ENCODE data around the gene ZNF76. TPM values are rescaled to one million over a fixed set of nuclear protein-coding genes. Genes with fewer than 3 reads are reported as not detected.
"Not testable (repeated sequence)": the region's sequence is repeated elsewhere in the genome, so short reads cannot be mapped to it uniquely, and the experiment has no call there.

ZNF76 gene
- total RNA-seq, 2 experiments from 2014 or later = 35.2 to 38.5 TPM

- no peaks in the 10 kb centered on the region for H3K27me3 Mint-ChIP-seq
- H3K4me1 Mint-ChIP-seq (ENCODE audit: low read depth) = peaks cover 20% of the 10 kb centered on the region
- intact Hi-C loops (cut with micrococcal nuclease) = no loop called here
- no peak overlapping the region for H3K27ac Mint-ChIP-seq
- H3K9me3 Mint-ChIP-seq = no peaks in the 10 kb centered on the region
- no peak for DNase-seq
- ChIA-PET CTCF (interaction anchor here (0.8 to 1.8 kb wide), 5 partner anchors 9 to 24 kb away, joined by 4 to 10 read pairs (median 4); partner anchors contain the start of genes DEF6 and PPARD), POLR2A (no interaction called here)
- H3K4me3 Mint-ChIP-seq = no peak overlapping the region
- peaks cover 66% of the 10 kb centered on the region for H3K36me3 Mint-ChIP-seq
Observed at GRCh38 chr6:35319346-35320030, 60.0 kb downstream of the ZNF76 start.

GRCh38 chr6:35320031-35320410, 60.5 kb downstream of the ZNF76 start:
- Mint-ChIP-seq H3K4me3 (no peak overlapping the region), H3K27ac (no peak overlapping the region), H3K27me3 (no peaks in the 10 kb centered on the region), H3K36me3 (peaks cover 62% of the 10 kb centered on the region), H3K9me3 (no peaks in the 10 kb centered on the region), H3K4me1 (ENCODE audit: low read depth) (peaks cover 15% of the 10 kb centered on the region)
- intact Hi-C loops (cut with micrococcal nuclease) = no loop called here
- DNase-seq = no peak
- CTCF ChIA-PET = interaction anchor here (0.8 to 1.8 kb wide), 4 partner anchors 15 to 24 kb away, joined by 4 to 5 read pairs (median 4); partner anchors contain the start of genes DEF6 and PPARD
- POLR2A ChIA-PET = no interaction called here

GRCh38 chr6:35321091-35321490, 61.6 kb downstream of the ZNF76 start:
- no peak overlapping the region for H3K4me3 Mint-ChIP-seq
- no peaks in the 10 kb centered on the region for H3K9me3 Mint-ChIP-seq
- ChIA-PET CTCF (interaction anchor here (1.5 to 1.8 kb wide), 2 partner anchors 23 to 129 kb away, joined by 3 to 5 read pairs; partner anchors contain the start of gene DEF6), POLR2A (no interaction called here)
- H3K36me3 Mint-ChIP-seq = peaks cover 61% of the 10 kb centered on the region
- no peak for DNase-seq
- H3K27ac Mint-ChIP-seq = peak overlapping the region; percentile 35
- intact Hi-C loops (cut with micrococcal nuclease) = no loop called here
- H3K27me3 Mint-ChIP-seq = no peaks in the 10 kb centered on the region
- H3K4me1 Mint-ChIP-seq (ENCODE audit: low read depth) = peaks cover 11% of the 10 kb centered on the region

- Mint-ChIP-seq H3K36me3 (peaks cover 11% of the 10 kb centered on the region), H3K27ac (peak overlapping the region; percentile 67), H3K27me3 (no peaks in the 10 kb centered on the region), H3K4me3 (no peak overlapping the region), H3K9me3 (no peaks in the 10 kb centered on the region), H3K4me1 (ENCODE audit: low read depth) (peaks cover 18% of the 10 kb centered on the region)
- intact Hi-C loops (cut with micrococcal nuclease) = loop anchor here (1.0 kb wide), 2 partner anchors 16 to 30 kb away; partner anchors contain the start of gene DEF6
- POLR2A ChIA-PET = interaction anchor here (1.2 to 1.5 kb wide), 5 partner anchors 25 to 140 kb away, joined by 4 to 6 read pairs (median 4); partner anchors contain the start of gene DEF6
- CTCF ChIA-PET = interaction anchor here (1.1 to 9.0 kb wide), 16 partner anchors 9 to 141 kb away, joined by 3 to 232 read pairs (median 6); partner anchors contain the start of genes DEF6, FANCE and RPL10A
- peak; percentile 87 for DNase-seq
Observed at GRCh38 chr6:35327349-35328027, 68.0 kb downstream of the ZNF76 start.

GRCh38 chr6:35328108-35328723, 68.7 kb downstream of the ZNF76 start:
- Mint-ChIP-seq H3K9me3 (no peaks in the 10 kb centered on the region), H3K27ac (no peak overlapping the region), H3K4me3 (no peak overlapping the region), H3K4me1 (ENCODE audit: low read depth) (peaks cover 21% of the 10 kb centered on the region), H3K27me3 (no peaks in the 10 kb centered on the region), H3K36me3 (peaks cover 6% of the 10 kb centered on the region)
- DNase-seq = no peak
- ChIA-PET CTCF (interaction anchor here (0.6 to 9.0 kb wide), 16 partner anchors 9 to 345 kb away, joined by 3 to 232 read pairs (median 6); partner anchors contain the start of genes DEF6, FANCE and RPL10A), POLR2A (interaction anchor here (1.2 to 1.5 kb wide), 5 partner anchors 25 to 139 kb away, joined by 4 to 6 read pairs (median 4); partner anchors contain the start of gene DEF6)
- intact Hi-C loops (cut with micrococcal nuclease) = no loop called here

- peaks cover 21% of the 10 kb centered on the region for H3K4me1 Mint-ChIP-seq (ENCODE audit: low read depth)
- intact Hi-C loops (cut with micrococcal nuclease); H3K4me3 Mint-ChIP-seq; H3K27ac Mint-ChIP-seq; H3K36me3 Mint-ChIP-seq; POLR2A ChIA-PET; DNase-seq; H3K27me3 Mint-ChIP-seq; H3K9me3 Mint-ChIP-seq: not testable (repeated sequence)
- CTCF ChIA-PET = interaction anchor here (0.6 to 9.0 kb wide), 9 partner anchors 10 to 345 kb away, joined by 3 to 232 read pairs (median 7); partner anchors contain the start of genes DEF6 and FANCE
Observed at GRCh38 chr6:35328965-35329364, 69.4 kb downstream of the ZNF76 start.

- peaks cover 2% of the 10 kb centered on the region for H3K36me3 Mint-ChIP-seq
- H3K4me1 Mint-ChIP-seq (ENCODE audit: low read depth) = peaks cover 21% of the 10 kb centered on the region
- ChIA-PET POLR2A (no interaction called here), CTCF (interaction anchor here (1.6 to 9.0 kb wide), 3 partner anchors 34 to 121 kb away, joined by 3 to 232 read pairs (median 5); partner anchors contain the start of genes DEF6 and FANCE)
- H3K4me3 Mint-ChIP-seq = no peak overlapping the region
- intact Hi-C loops (cut with micrococcal nuclease) = no loop called here
- no peaks in the 10 kb centered on the region for H3K27me3 Mint-ChIP-seq
- H3K27ac Mint-ChIP-seq = no peak overlapping the region
- H3K9me3 Mint-ChIP-seq = peaks cover 8% of the 10 kb centered on the region
- no peak for DNase-seq
Observed at GRCh38 chr6:35330541-35331119, 71.1 kb downstream of the ZNF76 start.

GRCh38 chr6:35332074-35332887, 72.7 kb downstream of the ZNF76 start:
- not testable (repeated sequence) for H3K36me3 Mint-ChIP-seq, H3K4me3 Mint-ChIP-seq, H3K9me3 Mint-ChIP-seq, H3K27me3 Mint-ChIP-seq
- intact Hi-C loops (cut with micrococcal nuclease) = loop anchor here (2.0 kb wide), 1 partner anchor 137 kb away; the partner anchor contains the start of gene RPL10A
- Mint-ChIP-seq H3K27ac (peak overlapping the region; percentile 24), H3K4me1 (ENCODE audit: low read depth) (peaks cover 24% of the 10 kb centered on the region)
- ChIA-PET POLR2A (interaction anchor here (0.6 to 0.8 kb wide), 2 partner anchors 87 to 641 kb away, joined by 3 to 5 read pairs; no protein-coding TSS in a partner anchor), CTCF (interaction anchor here (0.7 to 9.0 kb wide), 5 partner anchors 10 to 119 kb away, joined by 4 to 232 read pairs (median 8); partner anchors contain the start of genes DEF6 and PPARD)
- peak; percentile 80 for DNase-seq

GRCh38 chr6:35341557-35341956, 82.0 kb downstream of the ZNF76 start:
- CTCF ChIA-PET = interaction anchor here (0.6 to 7.1 kb wide), 27 partner anchors 9 to 191 kb away, joined by 3 to 219 read pairs (median 5); partner anchors contain the start of genes DEF6, FANCE and RPL10A
- Mint-ChIP-seq H3K4me3 (no peak overlapping the region), H3K4me1 (ENCODE audit: low read depth) (peaks cover 45% of the 10 kb centered on the region), H3K9me3 (no peaks in the 10 kb centered on the region), H3K36me3 (peaks cover 13% of the 10 kb centered on the region), H3K27me3 (no peaks in the 10 kb centered on the region), H3K27ac (no peak overlapping the region)
- intact Hi-C loops (cut with micrococcal nuclease) = loop anchor here (10.0 kb wide), 1 partner anchor 53 kb away; no protein-coding TSS in a partner anchor
- POLR2A ChIA-PET = interaction anchor here (0.7 to 1.6 kb wide), 2 partner anchors 108 to 143 kb away, joined by 4 to 8 read pairs; no protein-coding TSS in a partner anchor
- DNase-seq = no peak

- no peaks in the 10 kb centered on the region for H3K9me3 Mint-ChIP-seq
- H3K27ac Mint-ChIP-seq = peak within 1 kb of the TSS; percentile 90
- peak; percentile 99 for DNase-seq
- H3K27me3 Mint-ChIP-seq = no peaks in the 10 kb centered on the region
- H3K4me1 Mint-ChIP-seq (ENCODE audit: low read depth) = peaks cover 44% of the 10 kb centered on the region
- ChIA-PET CTCF (interaction anchor here (0.6 to 7.1 kb wide), 29 partner anchors 10 to 190 kb away, joined by 3 to 219 read pairs (median 5); partner anchors contain the start of genes DEF6, FANCE and RPL10A), POLR2A (interaction anchor here (0.9 to 1.6 kb wide), 3 partner anchors 107 to 126 kb away, joined by 4 to 8 read pairs (median 6); partner anchors contain the start of genes FANCE and RPL10A)
- peak within 1 kb of the TSS; percentile 89 for H3K4me3 Mint-ChIP-seq
- peaks cover 16% of the 10 kb centered on the region for H3K36me3 Mint-ChIP-seq
- intact Hi-C loops (cut with micrococcal nuclease) = loop anchor here (1.0 to 10.0 kb wide), 6 partner anchors 26 to 126 kb away; partner anchors contain the start of genes DEF6 and RPL10A
Observed at GRCh38 chr6:35342258-35343091, 82.9 kb downstream of the ZNF76 start, which contains the start of gene PPARD. PPARD (plus strand) TSS chr6:35342558; CDS start chr6:35411088, 68,530 bp downstream.

Data from activated CD4-positive, alpha-beta memory T cell treated with anti-CD3 and anti-CD28 coated beads for 36 hours (primary cell).